Heart left ventricle (tissue), 16 donors: ENCODE measurements around the gene AGO4. TPM values are rescaled to one million over a fixed set of nuclear protein-coding genes. Genes with fewer than 3 reads are reported as not detected.

Experiments used
- ATAC-seq, 4 donors: fragments of 200-7000 bp; cut with Tn5 transposase; one replicate each; pipeline ENCODE4 v1.9.1; 2020 to 2022; ENCODE audit warnings: moderate library complexity in 4 of 4, mild to moderate bottlenecking in 3 of 4, moderate number of reproducible peaks in 1 of 4
- DNase-seq, 5 donors: peaks; one replicate each; pipeline ENCODE4 v3.0.0-alpha.2; 2020
- H3K27ac ChIP-seq, 12 donors: fragments of 200-600 bp; sonication (generic) in 4 of 12; one replicate each; pipeline versions ENCODE4 v1.5.0 to v1.8.0; 2016 to 2022; ENCODE audit warnings: mild to moderate bottlenecking in 2 of 12
- H3K27me3 ChIP-seq, 9 donors: fragments of 200-600 bp; sonication (generic) in 2 of 9; one replicate each; pipeline versions ENCODE4 v1.5.1 to v1.8.0; 2016 to 2022; ENCODE audit warnings: mild to moderate bottlenecking in 3 of 9
- H3K36me3 ChIP-seq, 9 donors: fragments of 200-600 bp; sonication (generic) in 2 of 9; one replicate each; pipeline versions ENCODE4 v1.5.0 to v1.8.0; 2018 to 2022; ENCODE audit warnings: mild to moderate bottlenecking in 2 of 9
- H3K4me1 ChIP-seq, 12 donors: fragments of 200-600 bp; sonication (generic) in 4 of 12; one replicate each; pipeline versions ENCODE4 v1.5.0 to v1.8.0; 2016 to 2022; ENCODE audit warnings: mild to moderate bottlenecking in 3 of 12
- H3K4me3 ChIP-seq, 12 donors: fragments of 200-600 bp; sonication (generic) in 4 of 12; one replicate each; pipeline versions ENCODE4 v1.5.0 to v1.8.0; 2017 to 2022; ENCODE audit warnings: mild to moderate bottlenecking in 9 of 12, moderate library complexity in 4 of 12
- H3K9me3 ChIP-seq, 12 donors: fragments of 200-600 bp; sonication (generic) in 4 of 12; one replicate each; pipeline versions ENCODE4 v1.5.0 to v1.8.0; 2016 to 2022; ENCODE audit warnings: mild to moderate bottlenecking in 1 of 12
- CTCF ChIP-seq, 12 donors: fragments of 200-600 bp; sonication (generic) in 4 of 12; IDR thresholded peaks; one replicate each; pipeline versions ENCODE4 v1.5.0 to v1.8.0; 2018 to 2022; ENCODE audit warnings: antibody characterized with exemption in 12 of 12, mild to moderate bottlenecking in 5 of 12
- POLR2A ChIP-seq, 2 donors: fragments of 450-650 bp; IDR thresholded peaks; one replicate each; pipeline ENCODE4 v1.6.1; 2017; ENCODE audit warnings: antibody characterized with exemption in 2 of 2, mild to moderate bottlenecking in 2 of 2, moderate library complexity in 2 of 2
- whole genome bisulfite sequencing, 4 donors: extraction: QIAGEN DNeasy Blood & Tissue Kit in 2 of 4; methylation state at CpG; one replicate each; pipeline versions ENCODE4 v1.1.5 to v1.1.7; 2013 to 2018; 5-methylcytosine and 5-hydroxymethylcytosine counted together
- intact Hi-C, 10 donors: fragments of 100-400 bp; cut with DNase I; formaldehyde crosslinking; loops; one replicate each; pipeline versions ENCODE4 v1.11.1 to v1.14.2; 2022
- polyA plus RNA-seq, 2 donors: library from polyadenylated mRNA; stranded (reverse); fragments of 200-250 nt; gene quantifications; one replicate each; pipeline ENCODE4 v1.2.3, GENCODE V29; 2013
- total RNA-seq, 9 donors: library from RNA; depleted of rRNA in 2 of 9; stranded (reverse); fragments of >200 nt in 2 of 9; fragmentation: NEBNext Ultra II Directional in 3 of 9; extraction: Animal tissue kit (Norgen Biotek cat#: 25700) in 3 of 9; gene quantifications; one replicate each; pipeline versions ENCODE4 v1.1.0 to v1.2.4, GENCODE V29; 2016 to 2023
- donor health status: ischemic (EF 13 %, LVEDD 7.1; RV severe dilation, severe dysfunction).
- donor health status: healthy with polysubstance abuse.
- donor health status: DM: no; HTN: yes; CAD: no.
- donor health status: DM: no; HTN: no; CAD: no.
- donor health status: ischemic (EF 25% LVEDD 6.9; RV normal size, moderate dysfunction).
- donor health status: ischemic (EF 25% LVEDD 5.7; RV mildly dilated, moderate dysfunction).
- donor health status: healthy.
- donor health status: DM: yes; HTN: yes; CAD: no.
- donor health status: ischemic (EF 35%, LVEDD 5.7; RV mildly dilated, moderate dysfunction).
- donor health status: nonischemic (EF 11% LVEDD 7.7; RV severe dilation, severe dysfunction).
- donor health status: DM: yes; HTN: yes; CAD: no.
- donor health status: PGD.
- donor health status: ischemic (EF 29% LVEDD 5.4; RV normal size, mild dysfunction).
- donor health status: nonischemic (EF 23%, LVEDD 6.1; RV moderate dilation, normal function).

AGO4 gene
- total and polyA plus RNA-seq, 11 donors = 6.2 to 24.8 (median 15.7) TPM

GRCh38 chr1:35832276-35832905 is 24.6 kb downstream of the AGO4 start:
- no peaks in the 10 kb centered on the region for H3K27me3 ChIP-seq
- H3K36me3 ChIP-seq = peaks cover 3 to 100% (median 99%) of the 10 kb centered on the region in 9 donors
- H3K27ac ChIP-seq = no peak overlapping the region
- DNase-seq = no peak
- H3K4me3 ChIP-seq = no peak overlapping the region
- no peak for TF ChIP-seq CTCF (IDR thresholded peaks at IDR 0.05)
- no peak for TF ChIP-seq POLR2A (IDR thresholded peaks at IDR 0.05)
- no peaks in the 10 kb centered on the region for H3K4me1 ChIP-seq
- intact Hi-C loops = no loop called here
- ATAC-seq = no peak
- 94 to 96% (median 95%) methylated on average over 2 of the region's 2 CpGs for WGBS, 4 donors
- H3K9me3 ChIP-seq = peaks cover 0 to 10% (median 0%) of the 10 kb centered on the region in 12 donors

GRCh38 chr1:35833395-35833794 is 25.6 kb downstream of the AGO4 start:
- ATAC-seq = no peak
- 96 to 99% (median 98%) methylated on average over 2 of the region's 2 CpGs for WGBS, 4 donors
- H3K36me3 ChIP-seq = peaks cover 3 to 100% (median 98%) of the 10 kb centered on the region in 9 donors

GRCh38 chr1:35834218-35834617 is 26.4 kb downstream of the AGO4 start:
- H3K4me1 ChIP-seq = peaks cover 0 to 6% (median 0%) of the 10 kb centered on the region in 12 donors
- TF ChIP-seq POLR2A (IDR thresholded peaks at IDR 0.05) = no peak
- TF ChIP-seq CTCF (IDR thresholded peaks at IDR 0.05) = no peak
- WGBS, 4 donors = 59 to 75% (median 67%) methylated on average over 2 of the region's 2 CpGs
- intact Hi-C loops = no loop called here
- H3K4me3 ChIP-seq = no peak overlapping the region
- ATAC-seq = peak in 2 of 4 donors; percentile 29 to 41
- H3K27ac ChIP-seq = no peak overlapping the region
- H3K36me3 ChIP-seq = peaks cover 3 to 100% (median 97%) of the 10 kb centered on the region in 9 donors
- no peak for DNase-seq
- peaks cover 0 to 10% (median 0%) of the 10 kb centered on the region in 12 donors for H3K9me3 ChIP-seq
- H3K27me3 ChIP-seq = no peaks in the 10 kb centered on the region

More at GRCh38 chr1:35833395-35833794, 25.6 kb downstream of the AGO4 start:
- H3K27me3 ChIP-seq = no peaks in the 10 kb centered on the region
- H3K4me1 ChIP-seq = peaks cover 0 to 5% (median 0%) of the 10 kb centered on the region in 12 donors
- no peak for TF ChIP-seq CTCF (IDR thresholded peaks at IDR 0.05)
- TF ChIP-seq POLR2A (IDR thresholded peaks at IDR 0.05) = no peak
- H3K9me3 ChIP-seq = peaks cover 0 to 10% (median 0%) of the 10 kb centered on the region in 12 donors
- H3K4me3 ChIP-seq = no peak overlapping the region
- intact Hi-C loops = no loop called here
- H3K27ac ChIP-seq = no peak overlapping the region
- no peak for DNase-seq

GRCh38 chr1:35835398-35835797 is 27.6 kb downstream of the AGO4 start:
- H3K27me3 ChIP-seq = no peaks in the 10 kb centered on the region
- DNase-seq (no peak), ATAC-seq (no peak)
- peaks cover 0 to 10% (median 0%) of the 10 kb centered on the region in 12 donors for H3K9me3 ChIP-seq
- 73 to 81% (median 77%) methylated on average over 2 of the region's 2 CpGs for WGBS, 4 donors
- H3K27ac ChIP-seq = no peak overlapping the region
- no peak for TF ChIP-seq CTCF (IDR thresholded peaks at IDR 0.05)
- TF ChIP-seq POLR2A (IDR thresholded peaks at IDR 0.05) = no peak
- intact Hi-C loops = no loop called here
- peaks cover 0 to 6% (median 0%) of the 10 kb centered on the region in 12 donors for H3K4me1 ChIP-seq
- H3K4me3 ChIP-seq = no peak overlapping the region
- H3K36me3 ChIP-seq = peaks cover 3 to 100% (median 96%) of the 10 kb centered on the region in 9 donors
